HG03039 (cell line): ENCODE results near the gene SERPIND1.
"Not testable (repeated sequence)": the region's sequence is repeated elsewhere in the genome, so short reads cannot be mapped to it uniquely, and the experiment has no call there.

ENCODE experiments used
- ATAC-seq: cut with Tn5 transposase; IDR thresholded peaks from one replicate; pipeline ENCODE4 v1.9.1; 2021; ENCODE audit warnings: mild to moderate bottlenecking, moderate library complexity; ENCODE audit not compliant: unreplicated experiment

The SERPIND1 gene

GRCh38 chr22:20773793-20774212 lies at the start of gene SERPIND1:
Gene SERPIND1, plus strand, starts transcription at chr22:20774113. Its CDS starts 5,200 bp downstream, at chr22:20779313.
- ATAC-seq, result no peak

GRCh38 chr22:20724676-20725454 lies 49.0 kb upstream of the SERPIND1 start:
- no peak for ATAC-seq

- ATAC-seq, result no peak
Observed at GRCh38 chr22:20725987-20726558, 47.8 kb upstream of the SERPIND1 start.

- no peak for ATAC-seq
Observed at GRCh38 chr22:20727118-20728015, 46.5 kb upstream of the SERPIND1 start.

- no peak for ATAC-seq
Observed at GRCh38 chr22:20728523-20729190, 45.3 kb upstream of the SERPIND1 start.

- ATAC-seq, result no peak
Observed at GRCh38 chr22:20729194-20729593, 44.7 kb upstream of the SERPIND1 start.

GRCh38 chr22:20732431-20732830 lies 41.5 kb upstream of the SERPIND1 start:
- not testable (repeated sequence) for ATAC-seq

- not testable (repeated sequence) for ATAC-seq
Observed at GRCh38 chr22:20735356-20736162, 38.4 kb upstream of the SERPIND1 start.

GRCh38 chr22:20736891-20737290 lies 37.0 kb upstream of the SERPIND1 start:
- not testable (repeated sequence) for ATAC-seq

GRCh38 chr22:20738394-20739089 lies 35.4 kb upstream of the SERPIND1 start:
- ATAC-seq, result no peak

- ATAC-seq, result no peak
Observed at GRCh38 chr22:20740222-20740951, 33.5 kb upstream of the SERPIND1 start.

GRCh38 chr22:20741008-20741633 lies 32.8 kb upstream of the SERPIND1 start:
- ATAC-seq, result no peak

GRCh38 chr22:20741634-20742581 lies 32.0 kb upstream of the SERPIND1 start:
- ATAC-seq, result no peak

- no peak for ATAC-seq
Observed at GRCh38 chr22:20742764-20743163, 31.1 kb upstream of the SERPIND1 start.

- no peak for ATAC-seq
Observed at GRCh38 chr22:20744456-20744855, 29.5 kb upstream of the SERPIND1 start.

- no peak for ATAC-seq
Observed at GRCh38 chr22:20745119-20745518, 28.8 kb upstream of the SERPIND1 start.
